ENCODE measurements around the gene HOXB3. TPM values are rescaled to one million over a fixed set of nuclear protein-coding genes. Genes with fewer than 3 reads are reported as not detected.

The HOXB3 gene
- total RNA-seq, 2 experiments from 2014 or later: 1.4 to 2.0 TPM

DNA sequence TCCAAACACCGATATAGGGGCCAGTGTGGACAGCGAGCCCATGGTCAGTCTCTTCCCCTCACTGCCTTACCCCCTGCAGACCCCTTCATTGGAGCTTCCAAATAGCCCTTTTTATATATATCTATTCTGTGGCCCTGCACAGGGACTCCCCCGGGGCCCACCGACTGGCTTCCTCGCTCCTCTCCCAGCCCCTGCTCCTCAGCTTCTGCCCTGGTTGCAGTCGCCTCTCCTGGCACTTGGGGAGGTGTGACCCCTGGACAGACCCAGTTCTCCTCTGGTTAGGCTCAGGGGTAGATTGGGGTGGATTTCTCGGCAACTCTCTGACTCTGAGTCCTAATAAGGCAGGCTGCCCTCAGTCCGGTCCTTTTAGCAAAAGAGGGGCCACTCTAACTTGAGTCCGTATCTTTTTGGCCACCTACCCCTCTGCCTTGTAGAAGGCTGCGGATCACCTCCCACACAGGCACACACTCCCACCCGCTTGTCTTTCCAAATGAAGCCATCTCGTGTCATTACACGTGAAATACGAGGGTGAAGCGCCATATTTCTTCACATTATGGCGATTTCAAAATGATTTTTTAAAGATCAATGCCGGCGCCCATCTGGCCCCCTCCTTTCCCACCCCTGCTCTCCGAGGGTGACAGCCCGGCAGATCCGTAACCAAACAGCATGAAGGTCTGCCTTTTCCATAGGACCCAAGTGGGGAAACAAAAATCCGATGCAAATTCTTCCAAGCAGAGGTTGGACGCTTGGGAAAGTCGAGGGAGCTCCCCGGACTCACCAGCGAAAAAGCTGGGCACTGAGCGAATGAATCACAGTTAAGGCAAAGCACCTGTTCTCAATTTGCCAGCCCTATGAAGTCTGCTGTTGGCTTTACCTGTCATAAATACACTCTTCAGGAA lies 37.8 kb upstream of the HOXB3 start:
- Mint-ChIP-seq H3K36me3 (ENCODE audit: low read depth) (no peaks in the 10 kb centered on the region), H3K27ac (no peak overlapping the region), H3K4me1 (ENCODE audit: low read depth) (peaks cover 10% of the 10 kb centered on the region), H3K4me3 (no peak overlapping the region), H3K9me3 (no peaks in the 10 kb centered on the region), H3K27me3 (peaks cover 74% of the 10 kb centered on the region)
- POLR2A ChIA-PET: interaction anchor here (3.2 kb wide), 1 partner anchor 14 kb away, joined by 19 read pairs; the partner anchor contains the start of gene HOXB8
- intact Hi-C loops (cut with micrococcal nuclease): no loop called here
- CTCF ChIA-PET: interaction anchor here (1.3 to 5.5 kb wide), 6 partner anchors 8 to 44 kb away, joined by 3 to 40 read pairs (median 13); partner anchors contain the start of gene HOXB8
- ATAC-seq: no peak
- TF ChIP-seq, protein P1, sequence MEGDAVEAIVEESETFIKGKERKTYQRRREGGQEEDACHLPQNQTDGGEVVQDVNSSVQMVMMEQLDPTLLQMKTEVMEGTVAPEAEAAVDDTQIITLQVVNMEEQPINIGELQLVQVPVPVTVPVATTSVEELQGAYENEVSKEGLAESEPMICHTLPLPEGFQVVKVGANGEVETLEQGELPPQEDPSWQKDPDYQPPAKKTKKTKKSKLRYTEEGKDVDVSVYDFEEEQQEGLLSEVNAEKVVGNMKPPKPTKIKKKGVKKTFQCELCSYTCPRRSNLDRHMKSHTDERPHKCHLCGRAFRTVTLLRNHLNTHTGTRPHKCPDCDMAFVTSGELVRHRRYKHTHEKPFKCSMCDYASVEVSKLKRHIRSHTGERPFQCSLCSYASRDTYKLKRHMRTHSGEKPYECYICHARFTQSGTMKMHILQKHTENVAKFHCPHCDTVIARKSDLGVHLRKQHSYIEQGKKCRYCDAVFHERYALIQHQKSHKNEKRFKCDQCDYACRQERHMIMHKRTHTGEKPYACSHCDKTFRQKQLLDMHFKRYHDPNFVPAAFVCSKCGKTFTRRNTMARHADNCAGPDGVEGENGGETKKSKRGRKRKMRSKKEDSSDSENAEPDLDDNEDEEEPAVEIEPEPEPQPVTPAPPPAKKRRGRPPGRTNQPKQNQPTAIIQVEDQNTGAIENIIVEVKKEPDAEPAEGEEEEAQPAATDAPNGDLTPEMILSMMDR (IDR thresholded peaks at IDR 0.05): no peak
- no peak for DNase-seq

DNA sequence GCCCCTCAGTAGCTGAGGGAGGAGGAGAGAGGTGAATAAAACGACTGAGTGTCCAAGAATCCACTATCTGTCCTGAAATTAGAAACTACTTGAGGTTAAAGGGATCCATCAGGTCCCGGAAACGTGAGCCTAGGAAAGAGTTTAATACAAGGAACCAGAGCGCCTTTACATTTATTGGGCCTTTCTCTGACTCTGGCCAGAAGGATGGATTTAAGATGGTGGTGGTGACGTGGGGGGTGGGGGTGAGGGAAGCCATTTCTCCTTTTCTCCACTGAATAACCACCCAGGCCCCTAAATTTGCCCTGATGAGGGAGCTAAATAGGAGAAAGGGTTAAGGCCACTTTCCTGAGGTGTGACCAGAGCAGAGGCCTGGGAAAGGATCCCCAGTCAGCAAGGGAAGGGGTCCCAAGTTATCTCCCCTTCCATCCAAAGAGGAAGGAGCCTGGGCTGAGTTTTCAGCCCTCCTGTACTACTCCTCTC lies 37.1 kb upstream of the HOXB3 start:
- POLR2A ChIA-PET: interaction anchor here (3.2 kb wide), 1 partner anchor 13 kb away, joined by 19 read pairs; the partner anchor contains the start of gene HOXB8
- Mint-ChIP-seq H3K36me3 (ENCODE audit: low read depth) (no peaks in the 10 kb centered on the region), H3K27ac (peak overlapping the region; percentile 7), H3K9me3 (no peaks in the 10 kb centered on the region), H3K4me1 (ENCODE audit: low read depth) (peaks cover 8% of the 10 kb centered on the region), H3K4me3 (peak overlapping the region; percentile 77), H3K27me3 (peaks cover 74% of the 10 kb centered on the region)
- CTCF ChIA-PET: interaction anchor here (1.3 to 5.5 kb wide), 5 partner anchors 8 to 32 kb away, joined by 3 to 40 read pairs (median 21); partner anchors contain the start of gene HOXB8
- no peak for DNase-seq
- TF ChIP-seq, protein P1 (IDR thresholded peaks at IDR 0.05): no peak
- intact Hi-C loops (cut with micrococcal nuclease): no loop called here
- no peak for ATAC-seq

DNA sequence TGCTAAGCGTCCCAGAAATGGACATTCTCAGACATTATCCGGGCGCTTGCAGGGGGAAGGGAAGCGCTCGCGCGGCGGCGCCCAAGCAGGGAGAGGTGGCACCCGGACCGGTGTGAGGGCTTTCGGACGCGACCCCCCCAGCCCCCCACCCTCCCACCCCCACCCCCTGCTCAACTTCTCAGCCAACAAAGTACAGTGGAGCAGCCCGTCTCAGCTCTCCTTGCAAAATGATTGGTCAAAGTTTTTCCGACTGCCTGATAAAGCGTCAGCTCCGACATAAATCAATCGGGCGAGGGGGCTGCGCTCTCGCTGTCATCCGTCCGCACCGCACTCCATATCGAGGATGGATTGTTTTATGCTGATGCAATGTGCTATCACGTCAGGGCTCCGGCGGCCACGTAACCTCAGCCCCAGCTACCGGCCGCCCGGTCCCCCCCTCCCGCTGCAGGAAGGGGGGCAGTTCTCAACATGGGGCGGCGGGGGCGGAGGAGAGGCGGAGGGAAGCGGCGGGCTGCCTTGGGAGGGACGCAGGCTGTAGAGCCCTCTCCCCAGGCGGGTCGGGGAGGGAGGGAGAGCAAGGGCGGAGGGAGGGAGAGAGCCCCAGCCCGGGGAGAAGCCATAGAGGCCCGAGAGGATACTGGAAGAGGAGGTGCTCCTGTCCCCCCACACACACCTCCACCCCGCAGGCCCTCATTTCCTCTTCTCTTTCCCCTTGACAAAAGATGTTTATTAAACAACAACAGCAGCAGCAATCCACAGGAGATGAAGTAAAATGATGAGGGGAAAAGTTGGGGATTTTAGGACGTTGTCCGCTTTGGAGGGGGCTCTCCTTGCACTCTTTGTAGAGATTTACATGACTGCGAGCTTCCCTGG lies 36.4 kb upstream of the HOXB3 start, which contains the start of gene HOXB9:
Gene HOXB9, minus strand, starts transcription at position 114 of the 873 bp plus-strand sequence. Its CDS starts 89 bp downstream, at position 25.
- Mint-ChIP-seq H3K4me1 (ENCODE audit: low read depth) (peaks cover 8% of the 10 kb centered on the region), H3K9me3 (no peaks in the 10 kb centered on the region), H3K36me3 (ENCODE audit: low read depth) (no peaks in the 10 kb centered on the region), H3K27ac (peak within 1 kb of the TSS; percentile 90), H3K4me3 (peak within 1 kb of the TSS; percentile 77), H3K27me3 (peaks cover 77% of the 10 kb centered on the region)
- intact Hi-C loops (cut with micrococcal nuclease): no loop called here
- ChIA-PET CTCF (interaction anchor here (1.3 to 5.5 kb wide), 7 partner anchors 9 to 35 kb away, joined by 3 to 40 read pairs (median 8); partner anchors contain the start of genes HOXB5 and HOXB8), POLR2A (interaction anchor here (0.9 to 3.2 kb wide), 3 partner anchors 12 to 519 kb away, joined by 3 to 19 read pairs (median 3); partner anchors contain the start of genes HOXB5, HOXB8 and SNX11)
- peak; percentile 86 for DNase-seq
- TF ChIP-seq, protein P1 (IDR thresholded peaks at IDR 0.05): no peak
- ATAC-seq: peak; percentile 78

DNA sequence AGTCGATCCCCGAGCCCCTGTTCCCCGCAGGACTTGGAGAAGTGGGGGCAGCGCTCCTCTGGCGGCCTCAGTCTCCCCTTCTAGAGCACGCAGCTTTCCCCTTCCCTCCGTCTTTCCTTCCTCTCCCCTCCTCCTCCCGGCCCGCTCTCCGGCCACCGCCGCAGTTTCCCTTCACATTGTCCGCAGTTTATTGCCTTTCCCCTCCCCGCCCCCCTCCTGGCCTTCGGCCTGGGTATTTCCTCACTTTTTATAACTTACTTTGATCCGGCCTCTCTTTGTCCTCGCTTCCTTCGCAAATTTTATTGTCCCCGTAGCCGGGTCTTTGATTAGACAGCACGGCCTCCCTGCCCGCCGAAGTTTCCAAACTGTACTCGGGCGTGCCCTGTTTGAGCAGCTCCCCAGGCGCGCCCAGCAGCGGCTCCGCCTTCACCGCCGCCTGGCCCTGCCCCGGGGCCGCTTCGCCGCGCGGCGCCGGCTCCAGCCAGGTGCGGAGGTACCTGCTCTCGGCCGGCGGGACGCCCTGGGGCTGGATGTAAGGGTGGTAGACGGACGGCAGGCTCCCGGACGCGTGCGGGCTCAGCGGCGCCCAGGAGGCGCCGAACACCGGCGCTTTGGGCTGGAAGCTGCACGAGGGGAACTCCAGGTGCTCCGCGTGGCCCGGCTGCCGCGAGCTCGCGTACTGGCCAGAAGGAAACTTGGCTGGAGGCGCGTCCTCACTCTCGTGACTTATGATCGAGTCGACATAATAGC lies 35.6 kb upstream of the HOXB3 start:
- ChIA-PET CTCF (interaction anchor here (0.8 to 5.5 kb wide), 8 partner anchors 10 to 545 kb away, joined by 3 to 40 read pairs (median 7); partner anchors contain the start of genes HOXB5 and HOXB8), POLR2A (interaction anchor here (0.8 to 3.2 kb wide), 4 partner anchors 11 to 518 kb away, joined by 3 to 19 read pairs (median 3); partner anchors contain the start of genes HOXB5, HOXB8 and SNX11)
- Mint-ChIP-seq H3K9me3 (no peaks in the 10 kb centered on the region), H3K36me3 (ENCODE audit: low read depth) (no peaks in the 10 kb centered on the region), H3K27ac (peak overlapping the region; percentile 52), H3K4me1 (ENCODE audit: low read depth) (peaks cover 8% of the 10 kb centered on the region), H3K4me3 (peak overlapping the region; percentile 77), H3K27me3 (peaks cover 77% of the 10 kb centered on the region)
- intact Hi-C loops (cut with micrococcal nuclease): no loop called here
- DNase-seq (peak; percentile 55), ATAC-seq (peak; percentile 58)
- TF ChIP-seq, protein P1 (IDR thresholded peaks at IDR 0.05): no peak
